Breast epithelium (tissue), 3 donors: ENCODE measurements around the gene RBBP8.

Experiments used
- CTCF ChIP-seq, 3 donors: fragments of 450-650 bp; IDR thresholded peaks; one replicate each; pipeline ENCODE4 v1.5.1; 2016 to 2017; ENCODE audit warnings: antibody characterized with exemption in 3 of 3, mild to moderate bottlenecking in 3 of 3, moderate library complexity in 3 of 3
- POLR2A ChIP-seq: fragments of 450-650 bp; IDR thresholded peaks from one replicate; pipeline ENCODE4 v1.6.1; 2016; ENCODE audit warnings: antibody characterized with exemption, mild to moderate bottlenecking, moderate library complexity
- POLR2AphosphoS5 ChIP-seq, 3 donors: sonication (generic); formaldehyde crosslinking; IDR thresholded peaks; one replicate each; pipeline ENCODE4 v1.6.1; 2017; ENCODE audit warnings: antibody characterized with exemption in 3 of 3

DNA sequence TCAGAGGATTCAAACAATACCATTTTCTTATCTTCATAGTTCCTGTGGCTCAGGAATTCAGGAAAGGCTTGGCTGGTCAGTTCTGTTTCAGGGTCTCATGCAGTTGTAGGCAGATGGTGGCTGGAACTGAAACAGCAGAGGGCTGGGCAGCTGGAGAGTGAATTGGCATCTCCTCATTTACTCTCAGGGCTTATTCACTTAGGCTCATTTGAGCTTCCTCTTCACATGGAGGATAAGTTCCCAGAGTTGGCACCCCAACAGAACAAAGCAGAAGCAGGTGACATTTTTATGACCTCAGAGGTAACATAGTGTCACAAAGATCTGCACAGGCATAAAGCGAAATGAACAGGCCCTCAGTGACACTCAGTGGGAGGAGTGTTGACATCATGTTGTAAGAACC, 66.1 kb downstream of the RBBP8 start:
- no peak for TF ChIP-seq CTCF (IDR thresholded peaks at IDR 0.05)
- TF ChIP-seq POLR2AphosphoS5 (IDR thresholded peaks at IDR 0.05), result no peak
- TF ChIP-seq POLR2A, result no peak
